Measurements from ENCODE around the gene PRX. TPM values are rescaled to one million over a fixed set of nuclear protein-coding genes. Genes with fewer than 3 reads are reported as not detected.
"Not testable (repeated sequence)": the region's sequence is repeated elsewhere in the genome, so short reads cannot be mapped to it uniquely, and the experiment has no call there.

Gene PRX
- total RNA-seq, 1 donor from 2014 or later = 0.87 TPM

GRCh38 chr19:40431698-40432097, 18.5 kb upstream of the PRX start:
- Mint-ChIP-seq H3K27me3 (ENCODE audit: low read depth) (no peaks in the 10 kb centered on the region), H3K27ac (no peak overlapping the region), H3K9me3 (no peaks in the 10 kb centered on the region), H3K36me3 (ENCODE audit: low read depth) (no peaks in the 10 kb centered on the region), H3K4me3 (ENCODE audit: low read depth) (no peak overlapping the region), H3K4me1 (ENCODE audit: low read depth) (peaks cover 7% of the 10 kb centered on the region)
- no peak for DNase-seq (ENCODE audit: low spot score)
- intact Hi-C loops (cut with micrococcal nuclease) = no loop called here

- H3K27ac Mint-ChIP-seq; H3K27me3 Mint-ChIP-seq (ENCODE audit: low read depth); H3K9me3 Mint-ChIP-seq; H3K36me3 Mint-ChIP-seq (ENCODE audit: low read depth); H3K4me3 Mint-ChIP-seq (ENCODE audit: low read depth); DNase-seq (ENCODE audit: low spot score); intact Hi-C loops (cut with micrococcal nuclease): not testable (repeated sequence)
- H3K4me1 Mint-ChIP-seq (ENCODE audit: low read depth) = peaks cover 10% of the 10 kb centered on the region
Measured at GRCh38 chr19:40430242-40430641, 17.1 kb upstream of the PRX start.

GRCh38 chr19:40428197-40428596, 15.0 kb upstream of the PRX start:
- H3K9me3 Mint-ChIP-seq; H3K27ac Mint-ChIP-seq; H3K4me3 Mint-ChIP-seq (ENCODE audit: low read depth); H3K36me3 Mint-ChIP-seq (ENCODE audit: low read depth); intact Hi-C loops (cut with micrococcal nuclease); DNase-seq (ENCODE audit: low spot score); H3K27me3 Mint-ChIP-seq (ENCODE audit: low read depth): not testable (repeated sequence)
- peaks cover 11% of the 10 kb centered on the region for H3K4me1 Mint-ChIP-seq (ENCODE audit: low read depth)

GRCh38 chr19:40425450-40426287, 12.5 kb upstream of the PRX start, which contains the start of gene SERTAD1:
Gene SERTAD1 (minus strand): TSS chr19:40425992. CDS start chr19:40423546, 2,446 bp downstream.
- intact Hi-C loops (cut with micrococcal nuclease) = loop anchor here (1.0 kb wide), 2 partner anchors 18 to 140 kb away; partner anchors contain the start of gene AKT2
- H3K27me3 Mint-ChIP-seq (ENCODE audit: low read depth) = no peaks in the 10 kb centered on the region
- DNase-seq (ENCODE audit: low spot score) = peak; percentile 100
- peaks cover 16% of the 10 kb centered on the region for H3K36me3 Mint-ChIP-seq (ENCODE audit: low read depth)
- peak within 1 kb of the TSS; percentile 97 for H3K4me3 Mint-ChIP-seq (ENCODE audit: low read depth)
- peaks cover 18% of the 10 kb centered on the region for H3K4me1 Mint-ChIP-seq (ENCODE audit: low read depth)
- H3K27ac Mint-ChIP-seq = peak within 1 kb of the TSS; percentile 96
- no peaks in the 10 kb centered on the region for H3K9me3 Mint-ChIP-seq

- Mint-ChIP-seq H3K4me1 (ENCODE audit: low read depth) (peaks cover 18% of the 10 kb centered on the region), H3K36me3 (ENCODE audit: low read depth) (peaks cover 16% of the 10 kb centered on the region), H3K27me3 (ENCODE audit: low read depth) (no peaks in the 10 kb centered on the region), H3K9me3 (no peaks in the 10 kb centered on the region), H3K27ac (peak overlapping the region; percentile 96), H3K4me3 (ENCODE audit: low read depth) (peak overlapping the region; percentile 97)
- peak; percentile 26 for DNase-seq (ENCODE audit: low spot score)
- intact Hi-C loops (cut with micrococcal nuclease) = loop anchor here (1.0 kb wide), 2 partner anchors 18 to 140 kb away; partner anchors contain the start of gene AKT2
Measured at GRCh38 chr19:40424637-40425449, 11.7 kb upstream of the PRX start.

GRCh38 chr19:40423938-40424337, 10.8 kb upstream of the PRX start:
- H3K4me1 Mint-ChIP-seq (ENCODE audit: low read depth) = peaks cover 19% of the 10 kb centered on the region
- no peaks in the 10 kb centered on the region for H3K27me3 Mint-ChIP-seq (ENCODE audit: low read depth)
- intact Hi-C loops (cut with micrococcal nuclease) = no loop called here
- DNase-seq (ENCODE audit: low spot score) = no peak
- H3K27ac Mint-ChIP-seq = peak overlapping the region; percentile 35
- peaks cover 16% of the 10 kb centered on the region for H3K36me3 Mint-ChIP-seq (ENCODE audit: low read depth)
- H3K9me3 Mint-ChIP-seq = no peaks in the 10 kb centered on the region
- peak overlapping the region; percentile 66 for H3K4me3 Mint-ChIP-seq (ENCODE audit: low read depth)

GRCh38 chr19:40422748-40423566, 9.8 kb upstream of the PRX start:
- Mint-ChIP-seq H3K27ac (peak overlapping the region; percentile 64), H3K36me3 (ENCODE audit: low read depth) (peaks cover 16% of the 10 kb centered on the region), H3K9me3 (no peaks in the 10 kb centered on the region), H3K4me1 (ENCODE audit: low read depth) (peaks cover 19% of the 10 kb centered on the region), H3K4me3 (ENCODE audit: low read depth) (peak overlapping the region; percentile 59), H3K27me3 (ENCODE audit: low read depth) (no peaks in the 10 kb centered on the region)
- DNase-seq (ENCODE audit: low spot score) = no peak
- intact Hi-C loops (cut with micrococcal nuclease) = no loop called here

- intact Hi-C loops (cut with micrococcal nuclease) = loop anchor here (1.0 kb wide), 1 partner anchor 44 kb away; no protein-coding TSS in a partner anchor
- no peak for DNase-seq (ENCODE audit: low spot score)
- Mint-ChIP-seq H3K9me3 (no peaks in the 10 kb centered on the region), H3K27ac (peak overlapping the region; percentile 64), H3K4me1 (ENCODE audit: low read depth) (peaks cover 20% of the 10 kb centered on the region), H3K4me3 (ENCODE audit: low read depth) (peak overlapping the region; percentile 59), H3K27me3 (ENCODE audit: low read depth) (no peaks in the 10 kb centered on the region), H3K36me3 (ENCODE audit: low read depth) (peaks cover 16% of the 10 kb centered on the region)
Measured at GRCh38 chr19:40421993-40422747, 9.0 kb upstream of the PRX start.

GRCh38 chr19:40420766-40421765, 7.9 kb upstream of the PRX start:
- H3K36me3 Mint-ChIP-seq (ENCODE audit: low read depth) = peaks cover 16% of the 10 kb centered on the region
- intact Hi-C loops (cut with micrococcal nuclease) = loop anchor here (1.0 kb wide), 1 partner anchor 45 kb away; no protein-coding TSS in a partner anchor
- peak overlapping the region; percentile 77 for H3K4me3 Mint-ChIP-seq (ENCODE audit: low read depth)
- H3K4me1 Mint-ChIP-seq (ENCODE audit: low read depth) = peaks cover 23% of the 10 kb centered on the region
- no peaks in the 10 kb centered on the region for H3K9me3 Mint-ChIP-seq
- no peaks in the 10 kb centered on the region for H3K27me3 Mint-ChIP-seq (ENCODE audit: low read depth)
- DNase-seq (ENCODE audit: low spot score) = peak; percentile 70
- peak overlapping the region; percentile 80 for H3K27ac Mint-ChIP-seq

- DNase-seq (ENCODE audit: low spot score) = no peak
- peak overlapping the region; percentile 72 for H3K27ac Mint-ChIP-seq
- intact Hi-C loops (cut with micrococcal nuclease) = no loop called here
- no peaks in the 10 kb centered on the region for H3K27me3 Mint-ChIP-seq (ENCODE audit: low read depth)
- no peaks in the 10 kb centered on the region for H3K9me3 Mint-ChIP-seq
- peak overlapping the region; percentile 77 for H3K4me3 Mint-ChIP-seq (ENCODE audit: low read depth)
- peaks cover 25% of the 10 kb centered on the region for H3K4me1 Mint-ChIP-seq (ENCODE audit: low read depth)
- peaks cover 16% of the 10 kb centered on the region for H3K36me3 Mint-ChIP-seq (ENCODE audit: low read depth)
Measured at GRCh38 chr19:40420451-40420765, 7.2 kb upstream of the PRX start.

GRCh38 chr19:40419780-40420179, 6.6 kb upstream of the PRX start:
- no peaks in the 10 kb centered on the region for H3K27me3 Mint-ChIP-seq (ENCODE audit: low read depth)
- intact Hi-C loops (cut with micrococcal nuclease) = no loop called here
- H3K4me1 Mint-ChIP-seq (ENCODE audit: low read depth) = peaks cover 25% of the 10 kb centered on the region
- no peak for DNase-seq (ENCODE audit: low spot score)
- H3K36me3 Mint-ChIP-seq (ENCODE audit: low read depth) = peaks cover 14% of the 10 kb centered on the region
- no peak overlapping the region for H3K27ac Mint-ChIP-seq
- no peaks in the 10 kb centered on the region for H3K9me3 Mint-ChIP-seq
- H3K4me3 Mint-ChIP-seq (ENCODE audit: low read depth) = peak overlapping the region; percentile 67
